ENCODE results near the gene MAML3. TPM values are rescaled to one million over a fixed set of nuclear protein-coding genes. Genes with fewer than 3 reads are reported as not detected.

MAML3 gene
- total RNA-seq, 1 donor from 2014 or later: 21.8 TPM

DNA sequence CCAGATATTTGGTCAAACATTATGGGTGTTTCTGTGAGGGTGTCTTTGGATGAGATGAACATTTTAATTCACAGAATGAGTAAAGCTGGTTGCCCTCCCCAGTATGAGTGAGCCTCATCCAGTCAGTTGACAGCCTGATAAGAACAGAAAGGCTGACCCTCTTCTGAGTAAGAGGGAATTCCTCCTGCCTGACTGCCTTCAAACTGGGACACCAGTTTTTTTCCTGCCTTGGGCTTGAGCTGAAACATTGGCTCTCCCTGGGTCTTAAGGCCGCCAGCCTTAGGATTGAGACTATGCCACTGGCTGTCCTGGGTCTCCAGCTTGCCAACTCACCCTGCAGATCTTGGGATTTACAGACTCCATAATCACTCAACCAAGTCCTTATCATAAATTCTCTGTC, 14.5 kb upstream of the MAML3 start:
- no peak for DNase-seq (ENCODE audit: extremely low spot score, unreplicated experiment)
- peaks cover 5% of the 10 kb centered on the region for H3K36me3 Mint-ChIP-seq
- H3K27ac Mint-ChIP-seq: no peak overlapping the region
- no peak overlapping the region for H3K4me3 Mint-ChIP-seq
- peaks cover 3% of the 10 kb centered on the region for H3K4me1 Mint-ChIP-seq (ENCODE audit: unreplicated experiment)
- TF ChIP-seq, protein P1, sequence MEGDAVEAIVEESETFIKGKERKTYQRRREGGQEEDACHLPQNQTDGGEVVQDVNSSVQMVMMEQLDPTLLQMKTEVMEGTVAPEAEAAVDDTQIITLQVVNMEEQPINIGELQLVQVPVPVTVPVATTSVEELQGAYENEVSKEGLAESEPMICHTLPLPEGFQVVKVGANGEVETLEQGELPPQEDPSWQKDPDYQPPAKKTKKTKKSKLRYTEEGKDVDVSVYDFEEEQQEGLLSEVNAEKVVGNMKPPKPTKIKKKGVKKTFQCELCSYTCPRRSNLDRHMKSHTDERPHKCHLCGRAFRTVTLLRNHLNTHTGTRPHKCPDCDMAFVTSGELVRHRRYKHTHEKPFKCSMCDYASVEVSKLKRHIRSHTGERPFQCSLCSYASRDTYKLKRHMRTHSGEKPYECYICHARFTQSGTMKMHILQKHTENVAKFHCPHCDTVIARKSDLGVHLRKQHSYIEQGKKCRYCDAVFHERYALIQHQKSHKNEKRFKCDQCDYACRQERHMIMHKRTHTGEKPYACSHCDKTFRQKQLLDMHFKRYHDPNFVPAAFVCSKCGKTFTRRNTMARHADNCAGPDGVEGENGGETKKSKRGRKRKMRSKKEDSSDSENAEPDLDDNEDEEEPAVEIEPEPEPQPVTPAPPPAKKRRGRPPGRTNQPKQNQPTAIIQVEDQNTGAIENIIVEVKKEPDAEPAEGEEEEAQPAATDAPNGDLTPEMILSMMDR (conservative IDR thresholded peaks at IDR 0.05): no peak
- no peaks in the 10 kb centered on the region for H3K27me3 Mint-ChIP-seq
- peaks cover 6% of the 10 kb centered on the region for H3K9me3 Mint-ChIP-seq

DNA sequence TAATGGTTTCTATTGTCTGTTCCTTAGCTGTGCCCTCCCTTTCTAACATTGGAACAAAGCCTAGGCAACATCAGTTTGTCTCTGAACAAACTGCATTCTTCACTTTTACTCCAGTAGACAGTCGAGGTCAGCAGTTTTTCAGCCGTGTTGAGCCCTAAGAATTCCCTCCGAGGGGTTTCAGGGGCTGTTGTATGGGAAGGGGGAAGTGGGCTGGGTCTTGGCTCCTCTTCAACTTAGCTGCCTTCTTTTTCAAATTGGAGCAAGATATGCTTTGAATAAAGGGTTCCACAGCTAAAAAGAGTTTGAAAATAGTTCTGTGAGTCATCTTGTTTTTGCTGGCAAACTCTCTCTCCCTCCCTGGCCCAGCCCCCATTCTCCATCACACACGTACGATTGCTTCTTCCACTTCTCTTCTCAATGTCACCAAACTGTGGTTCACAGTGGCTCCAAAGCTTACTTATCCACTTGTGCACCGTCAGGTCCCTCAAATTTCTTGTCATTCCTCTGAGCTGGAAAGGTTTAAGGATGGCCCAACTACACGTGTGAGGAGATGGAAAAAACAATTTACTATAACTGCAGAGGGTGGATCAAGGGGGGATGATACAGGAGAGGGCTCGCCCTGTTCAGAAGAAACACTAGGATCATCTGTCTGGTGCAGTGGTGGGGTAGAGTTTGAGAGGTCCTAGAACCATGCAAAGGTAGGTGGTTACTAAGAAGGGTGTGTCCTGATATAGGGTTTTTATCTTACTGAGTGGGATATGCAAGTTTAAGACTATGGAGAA, 9.2 kb upstream of the MAML3 start:
- Mint-ChIP-seq H3K9me3 (peaks cover 12% of the 10 kb centered on the region), H3K4me1 (ENCODE audit: unreplicated experiment) (peaks cover 14% of the 10 kb centered on the region), H3K27me3 (no peaks in the 10 kb centered on the region), H3K36me3 (peaks cover 5% of the 10 kb centered on the region), H3K4me3 (peak overlapping the region; percentile 8), H3K27ac (peak overlapping the region; percentile 71)
- DNase-seq (ENCODE audit: extremely low spot score, unreplicated experiment): no peak
- TF ChIP-seq, protein P1 (conservative IDR thresholded peaks at IDR 0.05): no peak

DNA sequence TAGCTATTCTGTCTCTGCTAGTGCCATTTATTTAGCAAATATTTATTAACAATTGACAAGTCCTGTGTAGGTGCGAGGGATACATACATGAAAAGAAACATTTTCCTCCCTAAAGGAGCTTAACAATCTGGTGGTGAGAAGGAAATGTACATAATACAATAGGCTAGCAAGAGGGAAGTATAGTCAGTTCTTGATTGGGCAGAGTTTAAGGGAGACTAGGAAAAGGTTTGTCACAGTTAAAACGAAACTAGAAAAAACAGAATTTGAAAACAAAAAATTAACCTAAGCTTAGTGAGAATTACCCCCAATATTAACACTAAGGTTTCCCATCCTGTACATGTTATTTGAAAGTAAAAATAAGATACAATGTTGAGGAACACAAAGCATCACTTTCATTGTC, 8.6 kb upstream of the MAML3 start:
- no peak for DNase-seq (ENCODE audit: extremely low spot score, unreplicated experiment)
- H3K27ac Mint-ChIP-seq: peak overlapping the region; percentile 71
- H3K36me3 Mint-ChIP-seq: peaks cover 5% of the 10 kb centered on the region
- H3K4me1 Mint-ChIP-seq (ENCODE audit: unreplicated experiment): peaks cover 14% of the 10 kb centered on the region
- peaks cover 12% of the 10 kb centered on the region for H3K9me3 Mint-ChIP-seq
- H3K27me3 Mint-ChIP-seq: no peaks in the 10 kb centered on the region
- peak overlapping the region; percentile 8 for H3K4me3 Mint-ChIP-seq
- TF ChIP-seq, protein P1 (conservative IDR thresholded peaks at IDR 0.05): no peak

DNA sequence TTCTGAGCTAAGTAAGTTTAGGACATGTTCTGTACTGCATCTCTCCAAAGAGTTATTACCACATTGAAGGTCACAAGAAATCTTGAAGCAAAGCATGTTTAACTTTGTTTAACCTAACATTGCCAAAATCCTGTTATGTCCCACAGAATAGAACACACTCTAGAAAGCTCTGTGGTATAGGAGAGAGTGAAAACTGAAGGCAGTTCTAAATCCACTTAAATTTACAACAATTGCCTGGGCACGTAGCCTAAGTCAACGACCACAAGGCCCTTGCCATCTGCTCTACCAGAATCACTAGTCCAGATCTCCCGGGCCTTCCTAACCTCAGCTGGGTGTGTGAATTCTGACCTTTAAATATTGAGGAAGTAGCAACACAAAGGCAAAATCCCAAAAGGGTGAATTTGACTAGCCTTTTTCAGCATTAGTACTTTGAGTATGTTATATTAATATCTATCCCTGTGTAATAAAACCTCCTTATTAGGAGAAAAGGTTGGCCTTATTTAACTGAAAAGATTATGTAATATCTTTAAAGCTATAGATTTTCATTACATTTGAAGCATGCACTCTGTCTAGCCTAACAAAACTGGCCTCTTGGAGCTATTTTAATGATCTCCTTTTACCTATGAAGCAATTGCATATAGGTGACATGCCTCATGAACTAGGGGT, 4.5 kb upstream of the MAML3 start:
- TF ChIP-seq, protein P1 (conservative IDR thresholded peaks at IDR 0.05): no peak
- H3K27ac Mint-ChIP-seq: no peak overlapping the region

DNA sequence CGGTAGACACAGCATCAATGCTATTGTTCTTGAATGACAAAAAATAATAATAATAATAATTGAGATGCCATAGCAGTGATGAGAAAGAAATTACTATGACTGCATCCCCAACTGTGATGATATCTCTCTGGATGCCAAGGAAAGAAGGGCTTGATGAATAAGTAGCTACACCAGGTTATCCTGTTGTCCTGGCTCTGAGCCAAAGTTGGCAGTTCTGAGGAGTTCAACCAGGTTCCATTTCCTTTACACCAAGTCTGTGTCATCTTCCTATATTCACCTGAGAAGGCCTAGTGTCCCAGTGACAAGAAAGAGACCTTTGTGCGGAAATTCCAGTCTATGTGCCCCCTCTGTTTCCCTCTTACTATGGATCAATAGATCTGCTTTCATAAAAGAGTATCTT, 3.4 kb upstream of the MAML3 start:
- Mint-ChIP-seq H3K4me3 (no peak overlapping the region), H3K36me3 (no peaks in the 10 kb centered on the region), H3K27ac (no peak overlapping the region), H3K27me3 (no peaks in the 10 kb centered on the region), H3K9me3 (peaks cover under 1% of the 10 kb centered on the region), H3K4me1 (ENCODE audit: unreplicated experiment) (peaks cover under 1% of the 10 kb centered on the region)
- no peak for DNase-seq (ENCODE audit: extremely low spot score, unreplicated experiment)
- TF ChIP-seq, protein P1 (conservative IDR thresholded peaks at IDR 0.05): no peak

More for the DNA sequence above, 4.5 kb upstream of the MAML3 start:
- DNase-seq (ENCODE audit: extremely low spot score, unreplicated experiment): no peak
- Mint-ChIP-seq H3K4me3 (no peak overlapping the region), H3K9me3 (peaks cover 11% of the 10 kb centered on the region), H3K4me1 (ENCODE audit: unreplicated experiment) (peaks cover 12% of the 10 kb centered on the region), H3K36me3 (no peaks in the 10 kb centered on the region), H3K27me3 (no peaks in the 10 kb centered on the region)
